Tongue (tissue), 2 donors: ENCODE measurements around the gene STXBP6. TPM values are rescaled to one million over a fixed set of nuclear protein-coding genes. Genes with fewer than 3 reads are reported as not detected.
"Not testable (repeated sequence)": the region's sequence is repeated elsewhere in the genome, so short reads cannot be mapped to it uniquely, and the experiment has no call there.

Experiments used
- DNase-seq: peaks from one replicate; pipeline ENCODE4 v3.0.0-alpha.2; 2015
- total RNA-seq: library from RNA; depleted of rRNA; stranded (reverse); fragments of >200 nt; gene quantifications from one replicate; pipeline ENCODE4 v1.2.3, GENCODE V29; 2014

Gene STXBP6
- total RNA-seq, 1 donor from 2014 or later: 22.0 TPM

DNA sequence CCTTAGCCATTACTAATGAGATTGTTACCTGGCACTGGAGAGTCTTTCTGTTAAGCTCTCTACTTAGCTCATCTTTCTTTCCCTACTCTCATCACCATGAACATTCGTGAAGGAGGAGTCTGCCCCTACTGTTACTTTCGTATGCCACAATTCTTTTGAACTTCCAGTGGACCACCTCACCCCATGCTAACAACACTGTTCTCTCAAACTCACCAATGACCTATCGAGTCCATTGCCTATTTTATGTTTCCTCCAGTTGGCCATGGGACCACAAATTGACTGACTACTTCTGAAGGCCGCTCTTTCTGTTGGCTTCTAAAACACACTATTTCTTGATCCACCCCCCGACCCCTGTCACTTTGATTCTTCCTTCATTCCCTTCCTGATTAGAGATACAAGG, 223.6 kb downstream of the STXBP6 start:
- no peak for DNase-seq

DNA sequence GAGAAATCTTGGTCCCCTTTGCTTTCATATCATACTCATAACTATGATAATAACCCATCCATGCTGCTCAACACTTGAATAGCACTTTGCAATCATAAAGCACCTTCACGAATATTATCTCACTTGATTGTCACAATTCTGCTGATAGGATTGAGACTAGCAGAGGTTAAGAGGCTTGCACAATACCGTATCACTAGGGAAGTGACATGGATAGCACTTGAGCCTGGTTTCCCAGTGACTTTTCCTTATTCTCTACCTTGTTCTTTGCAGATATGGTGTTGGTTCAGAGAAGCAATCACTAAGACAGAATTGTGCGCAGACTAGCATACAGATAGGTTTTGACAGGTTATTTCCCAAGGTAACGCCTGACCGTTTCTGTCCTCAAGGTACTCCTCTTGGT, 229.3 kb downstream of the STXBP6 start:
- no peak for DNase-seq

DNA sequence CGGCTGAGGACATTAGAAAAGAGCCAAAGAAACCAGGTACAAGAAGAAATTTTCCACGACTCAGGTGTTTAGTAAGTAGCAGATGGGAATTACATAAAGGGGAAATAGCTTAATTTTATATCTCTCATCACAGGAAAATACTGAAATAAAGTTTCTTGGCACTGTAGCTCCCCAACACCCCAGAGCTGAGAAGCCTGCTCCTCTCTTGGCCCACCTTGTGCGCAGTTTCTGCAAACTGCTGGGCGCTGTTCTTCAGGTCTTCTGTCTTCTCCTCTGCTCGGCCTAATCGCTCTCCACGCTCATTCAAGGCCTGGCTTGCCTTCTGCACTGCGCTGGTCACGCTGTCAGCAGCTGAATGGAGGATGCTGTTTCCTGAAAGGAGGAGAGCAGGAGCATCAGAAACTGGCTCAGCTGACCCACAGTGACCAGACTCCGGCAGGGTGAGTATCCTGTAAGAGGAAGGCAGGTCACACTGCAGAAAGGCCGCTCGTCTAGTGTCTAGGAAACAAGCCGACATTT, 231.1 kb downstream of the STXBP6 start:
- DNase-seq: no peak

DNA sequence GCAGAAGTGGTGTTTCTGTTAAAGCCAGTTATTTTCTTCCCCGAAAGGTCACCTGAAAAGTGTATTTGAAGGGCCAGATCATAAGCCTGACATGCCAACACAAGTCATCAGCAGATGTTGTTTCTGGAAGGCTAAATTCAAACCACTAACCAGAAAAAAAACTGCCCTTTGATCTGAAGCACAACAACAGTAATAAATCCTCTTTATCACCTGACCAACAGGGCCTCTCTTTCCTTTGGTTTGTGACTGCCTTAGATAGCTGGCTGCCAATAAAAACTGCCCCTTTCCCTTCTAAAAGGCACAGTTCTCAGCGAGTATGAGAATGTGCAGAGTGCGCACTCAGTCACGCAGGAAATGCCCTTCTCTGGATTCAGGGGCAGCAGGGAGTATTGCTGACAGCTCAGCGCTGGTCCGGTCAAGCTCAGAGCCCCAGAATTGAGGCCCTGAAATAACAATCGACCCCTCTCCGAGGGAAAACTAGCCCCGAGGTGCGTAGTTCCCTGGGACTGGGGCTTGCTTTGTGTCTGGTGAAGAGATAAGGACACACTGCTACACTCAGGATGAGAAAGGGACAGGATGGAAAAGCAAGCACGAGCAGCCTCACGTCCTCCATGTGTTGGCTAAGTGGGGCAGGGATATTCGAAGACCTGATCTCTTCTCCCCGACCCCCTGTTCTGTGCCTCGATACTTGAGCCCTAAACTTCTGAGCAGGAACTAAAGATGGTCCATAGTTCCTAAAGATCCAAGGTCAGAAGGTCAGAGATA, 231.7 kb downstream of the STXBP6 start:
- DNase-seq: no peak

DNA sequence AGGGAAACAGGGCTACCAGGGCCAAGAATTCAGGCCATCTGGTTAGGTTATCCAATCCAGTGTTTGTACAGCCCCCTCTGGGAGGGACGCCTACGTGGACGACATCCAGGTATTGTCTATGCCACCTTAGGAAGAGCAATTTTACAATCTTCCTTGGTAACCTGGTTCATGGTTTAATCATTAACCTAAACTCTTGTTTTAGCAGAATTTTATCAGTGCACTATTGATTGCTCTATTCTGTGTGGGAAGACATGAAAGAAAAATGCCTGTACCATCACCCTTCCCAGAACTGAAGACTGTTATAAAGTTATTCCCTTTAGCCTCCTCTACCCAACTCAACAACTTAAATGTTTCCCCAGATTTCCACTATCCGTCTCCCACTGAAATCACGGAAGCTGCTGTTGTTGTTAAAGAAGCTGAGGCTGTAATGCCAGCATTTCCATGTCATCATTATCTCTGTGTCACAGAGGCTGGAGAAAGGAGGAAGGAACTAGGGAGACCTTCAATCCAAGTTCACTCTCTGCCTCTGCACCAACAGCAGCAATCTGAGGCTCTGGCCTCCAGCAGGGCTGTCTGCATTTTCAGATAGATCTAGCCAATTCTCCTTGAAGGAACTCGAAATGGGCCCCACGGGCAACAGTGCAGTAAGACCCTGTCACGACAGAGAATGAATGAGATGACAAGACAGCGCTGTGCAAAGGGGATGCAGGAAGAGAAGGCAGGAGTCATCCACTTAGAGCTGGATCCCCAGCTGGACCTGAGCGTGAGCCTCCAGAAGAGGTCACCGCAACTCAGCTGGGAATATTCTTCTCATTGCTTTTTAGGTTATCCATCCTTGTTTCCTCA, 232.5 kb downstream of the STXBP6 start:
- peak; percentile 40 for DNase-seq

DNA sequence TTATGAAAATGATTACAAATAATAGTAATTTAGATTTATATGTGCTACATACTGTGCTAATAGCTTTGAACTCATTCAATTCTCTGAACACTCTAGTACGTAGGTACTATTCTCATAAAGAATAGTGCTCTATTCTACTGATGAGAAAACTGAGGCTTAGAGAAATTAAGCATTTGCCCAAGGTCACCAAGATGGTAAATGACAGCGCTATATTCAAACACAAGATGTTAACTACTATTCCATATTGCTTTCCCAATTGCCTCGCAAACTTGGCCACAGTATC, 233.1 kb downstream of the STXBP6 start:
- no peak for DNase-seq

DNA sequence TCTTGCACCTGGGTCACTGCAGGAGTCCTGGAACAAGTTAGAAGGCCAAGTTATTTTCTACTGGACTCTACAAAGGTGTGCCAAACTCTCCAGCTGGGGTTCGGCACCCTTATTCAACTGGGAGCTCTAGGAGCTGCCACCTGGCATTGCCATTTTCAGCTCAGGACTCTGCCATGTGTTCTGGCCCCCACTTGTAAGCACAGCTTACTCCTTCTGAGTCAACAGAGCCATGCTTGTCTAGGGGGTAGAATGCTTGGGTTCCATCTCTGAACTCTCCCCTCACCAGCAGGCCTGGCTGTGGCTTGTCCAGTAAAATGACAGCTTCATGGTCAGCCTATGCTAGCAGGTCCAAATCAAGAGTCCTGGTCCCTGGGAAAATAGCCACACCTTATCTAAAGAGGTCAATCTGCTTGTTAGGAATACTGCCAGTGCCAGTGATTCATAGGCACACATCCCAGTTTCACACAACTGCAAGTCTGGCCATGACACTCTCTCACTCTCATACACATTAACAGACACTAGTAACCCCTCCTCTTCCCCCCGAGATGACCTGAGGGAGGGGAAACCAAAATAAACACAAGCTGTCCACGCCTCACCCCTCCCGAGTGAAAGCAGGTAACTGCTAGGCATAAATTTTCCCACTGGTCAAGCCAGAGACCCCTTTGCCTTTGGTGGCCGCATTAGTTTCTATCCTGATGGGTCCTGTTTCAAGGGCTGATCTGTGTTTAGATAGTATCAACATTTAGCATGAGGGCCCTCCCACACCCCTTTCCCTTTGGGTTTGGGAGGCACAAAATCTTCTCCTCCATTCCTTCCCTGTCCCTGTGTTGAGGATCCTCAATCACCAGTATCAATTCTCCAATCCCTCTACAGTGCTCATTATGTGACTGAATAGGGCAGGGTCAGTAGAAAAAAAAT, 233.7 kb downstream of the STXBP6 start:
- no peak for DNase-seq

DNA sequence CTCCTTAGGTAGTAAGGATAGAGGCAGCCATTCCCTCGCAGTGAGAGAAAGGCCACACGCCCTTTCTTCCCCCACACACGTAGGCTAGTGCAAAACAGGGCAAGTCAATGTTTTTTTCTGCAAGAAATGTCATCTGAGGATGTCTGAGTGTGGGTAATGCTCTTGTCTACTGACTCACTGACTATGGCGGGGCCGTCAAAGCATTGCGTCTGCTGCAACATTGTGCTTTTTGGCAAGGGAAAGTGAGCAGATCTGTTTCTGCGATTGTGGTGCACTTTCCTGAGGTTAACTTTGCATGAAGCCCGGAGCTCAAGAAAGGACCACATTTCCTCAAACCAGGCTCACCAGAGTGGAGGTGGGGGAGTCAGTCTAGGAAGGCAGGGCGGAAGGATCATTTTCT, 234.4 kb downstream of the STXBP6 start:
- no peak for DNase-seq

DNA sequence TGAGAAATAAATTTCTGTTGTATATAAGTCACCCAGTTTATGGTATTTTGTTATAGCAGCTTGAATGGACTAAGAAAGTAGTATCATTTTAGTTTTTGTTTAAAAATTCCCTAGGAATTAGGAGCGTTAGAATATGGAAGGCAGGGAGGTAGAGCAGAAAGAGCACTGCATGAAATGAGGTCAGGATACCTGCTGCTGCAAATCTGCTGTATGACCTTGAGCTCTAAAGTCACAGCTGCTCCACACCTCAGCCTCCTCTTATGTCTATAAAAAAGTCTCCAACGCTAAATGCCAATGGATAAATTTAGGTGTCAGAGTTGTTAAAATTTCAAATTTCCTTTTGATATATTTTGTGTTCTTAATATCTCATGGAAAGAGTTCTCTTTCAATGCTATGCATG, 235.0 kb downstream of the STXBP6 start:
- no peak for DNase-seq

DNA sequence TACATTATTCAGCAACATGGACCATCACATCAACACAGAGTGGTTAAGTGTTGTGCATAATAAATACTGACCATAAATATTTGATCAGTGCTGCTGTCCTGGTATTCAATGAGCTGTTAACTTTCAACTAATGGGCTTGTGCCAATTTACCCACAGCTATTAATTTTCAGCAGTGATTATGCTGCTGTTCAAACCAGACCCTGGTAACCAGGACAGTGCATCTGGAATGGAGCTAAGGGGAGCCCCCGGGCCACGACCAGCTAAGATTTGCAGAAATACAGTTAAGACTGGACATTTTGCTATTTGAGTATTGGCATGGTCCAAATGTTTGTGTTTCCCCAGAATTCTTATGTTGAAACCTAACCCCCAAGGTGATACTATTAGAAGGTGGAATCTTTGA, 235.6 kb downstream of the STXBP6 start:
- DNase-seq: no peak

DNA sequence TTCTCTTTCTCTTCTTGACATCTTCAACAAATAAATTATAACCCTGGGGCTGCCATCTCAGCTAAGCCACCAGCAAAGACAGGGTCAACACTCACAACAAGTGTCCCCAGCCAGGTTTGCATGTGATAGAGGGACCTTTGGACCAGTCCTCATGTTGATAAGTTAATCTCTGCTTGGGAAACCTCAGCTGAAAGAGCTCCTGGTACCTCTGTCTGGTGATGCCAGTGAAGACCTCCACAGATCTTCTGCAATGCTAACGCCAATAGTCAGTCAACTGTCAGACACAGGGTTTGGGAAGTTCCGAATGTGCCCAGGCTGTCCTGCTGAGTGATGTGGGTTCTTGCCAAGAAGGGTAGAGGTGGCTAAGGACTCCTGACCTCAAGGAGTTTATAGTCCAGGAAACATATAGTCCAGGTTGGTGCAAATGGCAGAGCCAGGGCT, 236.1 kb downstream of the STXBP6 start:
- DNase-seq: no peak

DNA sequence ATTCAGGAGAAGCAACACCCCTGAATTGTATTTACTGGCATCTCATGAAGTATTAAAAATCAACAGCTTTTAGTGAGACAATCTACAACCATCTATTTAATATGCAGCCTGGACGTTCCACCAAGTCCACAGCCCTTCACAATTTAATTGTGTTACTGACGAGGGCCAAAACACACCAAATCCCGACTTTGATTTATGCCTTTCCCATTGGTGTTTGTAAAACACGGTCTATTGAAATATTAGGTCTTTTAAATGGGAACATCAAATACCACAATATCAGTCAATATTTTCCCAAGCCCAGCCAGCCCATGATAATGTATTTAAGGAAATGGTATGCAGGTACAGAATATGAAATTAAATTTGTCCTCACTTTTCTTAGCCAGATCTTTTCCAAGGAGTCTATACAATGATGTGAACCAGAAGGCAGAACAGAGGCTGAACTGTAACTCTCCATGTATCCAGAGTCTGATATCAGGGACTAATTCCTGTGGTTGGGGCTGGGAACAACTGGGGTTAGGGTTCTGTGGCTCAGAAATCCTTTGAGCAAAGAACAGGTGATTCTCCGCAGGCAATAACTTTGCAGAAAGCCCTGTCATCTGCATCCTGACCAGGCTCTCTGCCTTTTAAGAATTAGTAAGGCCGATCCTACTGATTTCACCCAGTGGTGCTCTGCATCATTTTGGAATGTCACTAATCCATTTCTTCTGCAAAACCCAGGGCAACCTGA, 236.7 kb downstream of the STXBP6 start:
- no peak for DNase-seq

DNA sequence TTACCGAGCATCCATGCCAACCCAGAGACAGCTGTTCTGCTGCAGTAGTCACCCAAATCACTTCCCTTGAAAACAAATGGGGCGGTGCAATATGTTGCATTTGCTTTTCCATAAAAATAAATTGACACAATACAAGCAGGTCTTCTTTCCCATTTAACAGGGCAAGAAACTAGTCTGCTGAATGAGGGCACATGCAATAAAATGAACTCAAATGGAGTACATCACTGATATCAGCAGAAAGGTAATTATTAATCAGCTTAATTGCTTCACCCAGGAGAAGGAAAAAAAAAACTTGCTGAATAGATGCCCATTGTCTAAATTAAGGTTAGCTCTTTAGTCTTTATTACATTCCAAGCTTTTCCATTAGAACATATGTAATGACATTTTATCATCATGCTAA, 240.8 kb downstream of the STXBP6 start:
- DNase-seq: no peak

DNA sequence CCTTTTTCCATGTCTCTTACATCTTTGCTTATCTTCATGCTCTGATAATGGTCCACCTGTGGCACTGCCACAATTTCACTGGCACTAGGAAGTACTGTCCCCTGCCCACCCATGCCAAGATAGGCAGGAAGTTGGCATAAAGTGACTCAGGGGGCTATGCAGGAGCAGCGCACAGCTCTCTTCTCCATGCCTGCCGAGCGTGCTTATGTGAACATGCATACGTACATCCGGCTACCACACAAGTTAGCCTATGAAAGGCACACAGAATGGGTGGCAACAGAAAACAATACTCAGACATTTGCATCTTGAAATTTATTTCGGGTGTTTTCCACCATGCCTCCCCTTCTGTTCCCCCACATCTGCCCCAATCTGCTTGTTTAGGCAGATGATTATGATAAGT, 241.5 kb downstream of the STXBP6 start:
- no peak for DNase-seq

DNA sequence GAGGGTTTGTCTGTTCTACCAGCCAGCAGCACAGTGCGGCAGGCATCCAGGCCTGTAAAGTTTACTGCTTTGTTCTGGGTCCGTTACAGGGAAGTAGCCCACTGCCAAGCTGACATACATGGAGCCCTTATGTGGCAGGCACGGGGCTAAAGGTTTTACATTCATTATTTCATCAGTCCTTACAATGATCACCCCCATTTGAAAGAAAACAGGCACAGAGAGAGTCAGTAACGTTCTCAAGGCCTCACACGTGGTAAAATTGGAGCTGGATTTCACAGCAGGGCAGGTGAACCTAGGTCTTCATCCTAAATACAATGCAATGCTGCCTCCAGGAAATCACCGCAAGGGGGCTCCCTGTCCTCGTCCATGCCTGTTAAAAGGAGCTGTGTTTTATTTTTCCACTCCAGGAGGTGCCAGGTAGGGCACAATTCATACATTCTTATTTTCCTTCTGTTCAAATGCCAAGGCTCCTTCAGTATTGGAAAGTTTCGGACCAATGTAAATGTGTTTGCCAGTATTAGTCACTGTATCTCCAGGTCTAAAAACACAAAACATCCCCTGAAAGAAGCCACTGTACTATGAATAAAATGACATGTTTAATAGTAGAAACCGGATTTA, 243.8 kb downstream of the STXBP6 start:
- peak; percentile 83 for DNase-seq

DNA sequence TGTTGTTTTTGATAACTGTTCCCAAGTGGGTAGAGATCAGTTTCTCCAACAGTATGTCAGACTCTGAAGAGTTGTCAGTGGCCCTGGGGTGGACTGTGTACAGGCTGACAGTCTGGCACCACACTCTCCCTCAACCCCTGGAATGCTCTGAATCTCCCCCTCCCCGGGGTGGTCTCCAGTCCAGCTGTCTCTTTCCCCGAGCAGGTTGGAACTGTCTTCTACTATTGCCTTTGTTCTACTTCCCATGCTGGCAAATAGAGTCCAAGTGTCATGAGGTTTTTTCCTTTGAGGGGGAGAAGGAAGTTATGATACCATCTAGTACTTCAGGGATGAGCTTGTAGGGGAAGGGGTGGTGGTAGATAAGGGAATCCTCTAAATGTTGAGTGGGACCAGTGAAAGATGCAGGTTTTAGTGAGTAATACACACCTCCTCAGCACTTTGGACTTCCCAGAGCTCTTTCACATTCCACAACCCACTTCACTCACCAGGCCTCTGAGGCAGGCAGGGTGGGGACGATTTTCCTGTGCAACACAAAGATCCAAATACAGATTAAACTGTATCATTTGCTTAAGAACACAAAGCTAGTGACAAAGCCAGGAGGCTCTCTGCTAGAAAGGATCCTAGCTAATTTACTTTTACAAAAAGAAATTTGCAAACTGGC, 245.3 kb downstream of the STXBP6 start:
- DNase-seq: no peak

DNA sequence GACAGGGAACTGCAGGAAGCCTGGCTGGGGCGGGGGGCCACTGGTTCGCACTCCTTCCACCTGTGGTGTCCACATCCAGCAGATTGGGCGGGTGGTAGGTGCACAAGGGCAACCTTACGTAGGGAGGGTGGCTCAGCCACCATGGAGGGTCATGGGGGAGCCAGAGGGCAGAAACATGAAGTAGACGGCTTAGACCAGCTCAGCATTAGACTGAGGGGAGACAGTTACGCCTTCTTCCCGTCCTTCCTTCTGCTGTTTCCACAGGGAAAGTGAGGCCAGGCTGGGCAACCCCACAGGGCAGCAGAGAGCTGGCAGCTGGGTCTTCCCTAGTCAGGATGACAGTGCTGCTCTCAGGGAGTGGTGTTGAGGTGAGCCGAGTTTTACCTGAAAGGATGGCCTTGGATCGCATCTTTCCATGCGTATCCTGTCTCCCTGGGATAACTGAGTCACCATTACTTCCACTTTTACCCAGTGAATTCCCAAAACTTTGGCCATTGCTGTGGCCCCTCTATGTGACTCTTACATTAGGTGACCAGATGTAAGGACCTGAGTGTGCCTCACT, 245.9 kb downstream of the STXBP6 start:
- DNase-seq: no peak

DNA sequence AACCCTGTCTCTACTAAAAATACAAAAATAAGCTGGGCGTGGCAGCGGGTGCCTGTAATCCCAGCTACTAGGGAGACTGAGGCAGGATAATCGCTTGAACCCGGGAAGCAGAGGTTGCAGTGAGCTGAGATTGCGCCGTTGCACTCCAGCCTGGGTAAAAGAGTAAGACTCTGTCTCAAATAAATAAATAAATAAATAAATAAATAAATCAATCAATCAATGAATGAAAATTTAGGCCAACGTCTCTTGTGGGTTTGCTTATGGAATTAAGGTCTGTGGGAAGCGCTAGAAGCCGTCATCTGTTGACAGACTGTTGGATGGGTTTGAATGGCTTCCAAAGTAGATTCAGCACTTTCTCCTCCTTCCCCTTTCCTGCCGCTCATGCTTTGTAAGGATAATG, 246.5 kb downstream of the STXBP6 start:
- DNase-seq: not testable (repeated sequence)

DNA sequence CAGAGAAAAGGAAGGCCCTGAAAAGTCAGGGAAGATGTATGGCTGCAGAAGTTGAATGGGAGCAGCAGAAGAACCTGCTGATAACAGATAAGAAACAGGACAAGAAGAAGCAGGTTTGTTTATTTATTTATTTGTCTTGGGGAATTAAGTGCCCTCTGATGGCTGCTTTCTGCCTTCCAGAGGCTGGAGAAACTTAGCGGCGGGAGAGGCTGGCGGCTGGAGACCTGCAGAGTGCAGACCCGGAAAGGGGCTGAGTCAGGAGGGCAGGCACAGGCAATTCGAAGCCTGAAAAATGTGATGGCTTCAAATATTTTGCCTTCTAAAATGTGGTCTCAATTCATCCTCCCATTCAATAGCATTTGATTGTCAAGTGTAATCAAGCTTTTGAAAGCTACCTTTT, 247.7 kb downstream of the STXBP6 start:
- no peak for DNase-seq

DNA sequence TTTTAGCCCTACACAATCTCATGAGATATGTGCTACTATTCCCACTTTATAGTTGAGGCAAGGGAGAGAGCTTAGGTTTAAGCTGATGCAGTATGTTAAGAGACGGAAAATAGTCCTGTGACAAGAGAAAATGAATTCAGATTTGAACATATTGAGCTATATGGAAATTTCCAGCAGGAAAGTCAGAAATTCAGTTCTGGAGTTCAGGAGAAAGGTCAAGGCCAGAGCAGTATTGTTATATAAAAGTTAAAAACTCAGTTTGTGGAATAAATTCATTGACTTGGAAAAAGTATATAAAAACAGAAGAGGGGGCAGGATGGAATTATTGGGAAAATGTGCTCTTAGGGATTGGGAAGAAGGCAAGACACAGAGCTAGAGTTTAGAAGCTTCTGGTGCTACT, 248.9 kb downstream of the STXBP6 start:
- DNase-seq: no peak
